NCI-H345 treated with DMSO at 0.1 percent for 48 hours (cell line): ENCODE data around the gene CASP8.

Experiments
- DNase-seq: peaks from one replicate; lab custom pipeline; 2025; ENCODE audit not compliant: unreplicated experiment; lab: John Stamatoyannopoulos, UW

Gene CASP8

GRCh38 chr2:201329409-201329808, 69.1 kb downstream of the CASP8 start:
- DNase-seq = no peak
